GM12878 (cell line): Measurements from ENCODE around the gene TNFSF12. TPM values are rescaled to one million over a fixed set of nuclear protein-coding genes. Genes with fewer than 3 reads are reported as not detected.

Source experiments
- ATAC-seq: fragments of 200-7000 bp; cut with Tn5 transposase; 3 replicates; pipeline ENCODE4 v1.9.1; 2020; ENCODE audit warnings: mild to moderate bottlenecking, moderate library complexity
- BruUV-seq: library from RNA; stranded (reverse); fragments of 400-500 nt; replicated peaks from 2 replicates; lab custom pipeline; 2021; lab: Mats Ljungman, UMichigan
- CTCF ChIA-PET: fragments of 300-600 bp; sonication (Branson Sonifier 250); formaldehyde crosslinking; extraction: SDS; loops from one replicate; lab custom pipeline; 2021; ENCODE audit warnings: inconsistent platforms; lab: Yijun Ruan, JAX
- POLR2A ChIA-PET: fragments of 350-600 bp; formaldehyde crosslinking; extraction: SDS; loops from one replicate; lab custom pipeline; 2021; ENCODE audit warnings: inconsistent platforms; lab: Charles Lee
- RAD21 ChIA-PET: fragments of 300-600 bp; sonication (Branson Sonifier 250); formaldehyde crosslinking; loops from one replicate; lab custom pipeline; 2023; ENCODE audit warnings: antibody characterized with exemption; ENCODE audit not compliant: unreplicated experiment; lab: Charles Lee
- SMC1A ChIA-PET: fragments of 300-600 bp; sonication (Branson Sonifier 250); formaldehyde crosslinking; loops from one replicate; lab custom pipeline; 2023; ENCODE audit not compliant: unreplicated experiment, uncharacterized antibody; lab: Charles Lee
- DNase-seq: peaks from one replicate; pipeline ENCODE4 v3.0.0-alpha.2; 2011; ENCODE audit warnings: low read depth, low spot score
- FAIRE-seq: peaks from 3 replicates; lab custom pipeline; 2011; peaks lifted over from hg19 to GRCh38; lab: Jason Lieb, UNC
- H2AFZ ChIP-seq: 2 replicates; pipeline ENCODE4 v1.6.0; 2011; ENCODE audit warnings: low read depth, low read length, control low read depth; ENCODE audit not compliant: control insufficient read depth
- H3K27ac ChIP-seq: 2 replicates; pipeline ENCODE4 v1.5.1; 2011; ENCODE audit warnings: control low read depth; ENCODE audit not compliant: control insufficient read depth, insufficient read depth
- H3K27me3 ChIP-seq, 2 experiments: replicated peaks in 1 of 2; 2 replicates each; pipeline versions ENCODE4 v1.6.0 to v1.6.1; 2011; ENCODE audit warnings: low read length in 1 of 2; ENCODE audit not compliant: control insufficient read depth in 2 of 2, insufficient read depth in 2 of 2
- H3K36me3 ChIP-seq, 2 experiments: 2 replicates each; pipeline ENCODE4 v1.5.1; 2011; ENCODE audit warnings: low read length in 1 of 2; ENCODE audit not compliant: control insufficient read depth in 2 of 2, insufficient read depth in 2 of 2
- H3K4me1 ChIP-seq: 2 replicates; pipeline ENCODE4 v1.6.1; 2011; ENCODE audit warnings: mild to moderate bottlenecking, low read length, moderate library complexity, mixed read lengths; ENCODE audit not compliant: control insufficient read depth, insufficient read depth
- H3K4me2 ChIP-seq: 2 replicates; pipeline ENCODE4 v1.6.0; 2011; ENCODE audit warnings: control low read depth; ENCODE audit not compliant: control insufficient read depth, insufficient read depth
- H3K4me3 ChIP-seq: fragments of 200-600 bp; sonication (generic); 2 replicates; pipeline ENCODE4 v1.5.1; 2016
- H3K79me2 ChIP-seq: 2 replicates; pipeline ENCODE4 v1.6.0; 2011; ENCODE audit warnings: low read length; ENCODE audit not compliant: control insufficient read depth, insufficient read depth
- H3K9ac ChIP-seq: 2 replicates; pipeline ENCODE4 v1.8.0; 2011; ENCODE audit warnings: low read length, control low read depth, mixed read lengths; ENCODE audit not compliant: control insufficient read depth, insufficient read depth
- H3K9me3 ChIP-seq: replicated peaks from 3 replicates; pipeline ENCODE4 v1.5.1; 2011; ENCODE audit warnings: mild to moderate bottlenecking, low read length; ENCODE audit not compliant: control insufficient read depth, insufficient read depth
- H4K20me1 ChIP-seq: 2 replicates; pipeline ENCODE4 v1.6.0; 2011; ENCODE audit not compliant: control insufficient read depth, insufficient read depth
- CHD4 ChIP-seq: fragments of 200-600 bp; sonication (generic); IDR thresholded peaks from 2 replicates; pipeline ENCODE4 v1.6.1; 2016; ENCODE audit warnings: mild to moderate bottlenecking
- DPF2 ChIP-seq: fragments of 450-650 bp; IDR thresholded peaks from 2 replicates; pipeline ENCODE4 v1.6.1; 2017; ENCODE audit warnings: mild to moderate bottlenecking
- EED ChIP-seq: sonication (generic); IDR thresholded peaks from 2 replicates; pipeline ENCODE4 v1.6.1; 2016; ENCODE audit warnings: antibody characterized with exemption, low read depth
- EGR1 ChIP-seq, 2 experiments: IDR thresholded peaks; 1 replicate in 1 of 2; 2 replicates in 1 of 2; pipeline ENCODE4 v1.6.1; 2011 to 2012; ENCODE audit warnings: low read depth in 2 of 2, low read length in 2 of 2, borderline replicate concordance in 1 of 2, mild to moderate bottlenecking in 1 of 2, moderate library complexity in 1 of 2
- IRF3 ChIP-seq: fragments of 450-650 bp; IDR thresholded peaks from 2 replicates; pipeline ENCODE4 v1.6.1; 2014; ENCODE audit warnings: mild to moderate bottlenecking
- LARP7 ChIP-seq: fragments of 450-650 bp; IDR thresholded peaks from 2 replicates; pipeline ENCODE4 v1.6.1; 2017; ENCODE audit warnings: mild to moderate bottlenecking
- MTA2 ChIP-seq: fragments of 450-650 bp; IDR thresholded peaks from 2 replicates; pipeline ENCODE4 v1.6.1; 2016; ENCODE audit warnings: low read depth, mild to moderate bottlenecking, moderate library complexity
- NFYA ChIP-seq: IDR thresholded peaks from 2 replicates; pipeline ENCODE4 v1.6.1; 2011; ENCODE audit warnings: low read depth, mild to moderate bottlenecking, low read length, improper control_type of control experiment, borderline replicate concordance
- RB1 ChIP-seq: fragments of 450-650 bp; formaldehyde crosslinking; IDR thresholded peaks from 2 replicates; pipeline ENCODE4 v1.6.1; 2017; ENCODE audit warnings: mild to moderate bottlenecking, borderline replicate concordance
- RCOR1 ChIP-seq: conservative IDR thresholded peaks from 2 replicates; pipeline ENCODE4 v1.6.1; 2012; ENCODE audit warnings: low read depth, low read length, improper control_type of control experiment
- RUNX3 ChIP-seq: IDR thresholded peaks from 2 replicates; pipeline ENCODE4 v1.6.1; 2012; ENCODE audit warnings: low read length, inconsistent platforms
- STAT1 ChIP-seq: fragments of 450-650 bp; conservative IDR thresholded peaks from 2 replicates; pipeline ENCODE4 v1.6.1; 2014; ENCODE audit warnings: antibody characterized with exemption, mild to moderate bottlenecking
- STAT3 ChIP-seq: IDR thresholded peaks from 2 replicates; pipeline ENCODE4 v1.6.1; 2011; ENCODE audit warnings: low read depth, low read length, improper control_type of control experiment
- TCF3 ChIP-seq: IDR thresholded peaks from 2 replicates; pipeline ENCODE4 v1.6.1; 2012; ENCODE audit warnings: low read depth, mild to moderate bottlenecking, low read length, borderline replicate concordance; ENCODE audit not compliant: insufficient read depth
- ZBTB33 ChIP-seq: fragments of 450-650 bp; IDR thresholded peaks from 2 replicates; pipeline ENCODE4 v1.6.1; 2017; ENCODE audit warnings: mild to moderate bottlenecking
- WGBS: methylation state at CpG from one replicate; pipeline ENCODE4 v1.1.6; 2016; ENCODE audit warnings: low lambda C conversion rate; ENCODE audit not compliant: insufficient replicate concordance, insufficient coverage; ENCODE audit errors: missing lambda C conversion rate; 5-methylcytosine and 5-hydroxymethylcytosine counted together
- in situ Hi-C: fragments of 300-500 bp; cut with MboI; formaldehyde crosslinking; loops from 9 replicates; pipeline ENCODE4 v1.14.3; 2018; ENCODE audit warnings: mixed read lengths
- intact Hi-C: fragments of 100-400 bp; cut with micrococcal nuclease; formaldehyde crosslinking; loops from one replicate; pipeline ENCODE4 v1.14.2; 2022; ENCODE audit not compliant: unreplicated experiment
- polyA plus RNA-seq, 11 experiments: library from polyadenylated mRNA; depleted of rRNA in 4 of 11; unstranded in 6 of 11; stranded (reverse) in 5 of 11; fragments of >200 nt; fragmentation: Nextera tagmentation in 4 of 11; fragmentation: Illumina TruSeq in 1 of 11; extraction: Ambion mirVana in 4 of 11; extraction: Trizol in 1 of 11; gene quantifications; 1 replicate in 1 of 11; 2 replicates in 10 of 11; pipeline versions ENCODE4 v1.2.1 to v1.2.3, GENCODE V29; 2011 to 2016; ENCODE audit warnings: inconsistent platforms in 2 of 11, missing spikeins in 2 of 11, low read depth in 1 of 11
- total RNA-seq, 4 experiments: library from RNA; depleted of rRNA in 3 of 4; stranded (reverse); fragments of >200 nt in 3 of 4; fragmentation: Illumina TruSeq in 1 of 4; extraction: Trizol in 1 of 4; gene quantifications; 2 replicates each; pipeline versions ENCODE4 v1.2.1 to v1.2.3, GENCODE V29; 2013 to 2021
- TF ChIP-seq, protein P1 (sequence below): fragments of 450-650 bp; IDR thresholded peaks from 2 replicates; pipeline ENCODE4 v1.6.1; 2017; ENCODE audit warnings: mild to moderate bottlenecking, moderate library complexity

The TNFSF12 gene
- total and polyA plus RNA-seq, 10 of the 15 experiments (the other 5 are each of a cell fraction or from before 2014, with no cell fraction given) = 0.32 to 7.0 (median 2.6) TPM

GRCh38 chr17:7549401-7550055 lies 670 bp downstream of the TNFSF12 start:
- RAD21 ChIA-PET = interaction anchor here (0.7 kb wide), 1 partner anchor 155 kb away, joined by 3 read pairs; the partner anchor contains the start of gene PLSCR3
- CTCF ChIA-PET = interaction anchor here (0.6 to 2.3 kb wide), 3 partner anchors 11 to 35 kb away, joined by 3 to 14 read pairs (median 5); no protein-coding TSS in a partner anchor
- peak overlapping the region; percentile 27; the same call in 1 of the 2 replicates for H3K9ac ChIP-seq
- H3K27ac ChIP-seq = no peak overlapping the region
- no peak for FAIRE-seq
- in situ Hi-C loops = loop anchor here (25.0 kb wide), 1 partner anchor 512 kb away; the partner anchor contains the start of genes SLC16A11 and SLC16A13
- POLR2A ChIA-PET = no interaction called here
- peak overlapping the region; percentile 97 for H3K4me2 ChIP-seq
- 34% methylated on average over 20 of the region's 20 CpGs for WGBS
- DNase-seq = no peak
- intact Hi-C loops = no loop called here
- no TSS peak for BruUV-seq
- H3K27me3 ChIP-seq = no peaks in the 10 kb centered on the region; a peak in 1 of 4 replicates
- H3K4me3 ChIP-seq = peak overlapping the region; percentile 70
- peak overlapping the region; percentile 60 for H2AFZ ChIP-seq
- no peaks in the 10 kb centered on the region for H3K9me3 ChIP-seq
- no peaks in the 10 kb centered on the region for H4K20me1 ChIP-seq
- H3K4me1 ChIP-seq = peaks cover 29% of the 10 kb centered on the region
- SMC1A ChIA-PET = interaction anchor here (1.1 to 2.3 kb wide), 2 partner anchors 11 to 26 kb away, joined by 3 to 7 read pairs; no protein-coding TSS in a partner anchor
- no peaks in the 10 kb centered on the region for H3K79me2 ChIP-seq
- ATAC-seq = peak; percentile 26
- no peaks in the 10 kb centered on the region for H3K36me3 ChIP-seq
- TF ChIP-seq NFYA (no peak), DPF2 (no peak), TCF3 (0 out of 2 replicates have a peak, but pooled peaks have one; percentile 70), LARP7 (0 out of 2 replicates have a peak, but pooled peaks have one; percentile 3), EGR1 (IDR thresholded peaks at IDR 0.05; ENCODE audit: borderline replicate concordance in 1 of 2, low read depth in 2 of 2, low read length in 2 of 2) (peak in 1 of 2 experiments; percentile 25; a peak in 1 of 3 replicates), CHD4 (no peak), IRF3 (no peak), RUNX3 (0 out of 2 replicates have a peak, but pooled peaks have one; percentile 3), STAT3 (no peak), RCOR1 (no peak), STAT1 (no peak), EED (no peak), MTA2 (no peak), RB1 (no peak), ZBTB33 (no peak)
- TF ChIP-seq, protein P1, sequence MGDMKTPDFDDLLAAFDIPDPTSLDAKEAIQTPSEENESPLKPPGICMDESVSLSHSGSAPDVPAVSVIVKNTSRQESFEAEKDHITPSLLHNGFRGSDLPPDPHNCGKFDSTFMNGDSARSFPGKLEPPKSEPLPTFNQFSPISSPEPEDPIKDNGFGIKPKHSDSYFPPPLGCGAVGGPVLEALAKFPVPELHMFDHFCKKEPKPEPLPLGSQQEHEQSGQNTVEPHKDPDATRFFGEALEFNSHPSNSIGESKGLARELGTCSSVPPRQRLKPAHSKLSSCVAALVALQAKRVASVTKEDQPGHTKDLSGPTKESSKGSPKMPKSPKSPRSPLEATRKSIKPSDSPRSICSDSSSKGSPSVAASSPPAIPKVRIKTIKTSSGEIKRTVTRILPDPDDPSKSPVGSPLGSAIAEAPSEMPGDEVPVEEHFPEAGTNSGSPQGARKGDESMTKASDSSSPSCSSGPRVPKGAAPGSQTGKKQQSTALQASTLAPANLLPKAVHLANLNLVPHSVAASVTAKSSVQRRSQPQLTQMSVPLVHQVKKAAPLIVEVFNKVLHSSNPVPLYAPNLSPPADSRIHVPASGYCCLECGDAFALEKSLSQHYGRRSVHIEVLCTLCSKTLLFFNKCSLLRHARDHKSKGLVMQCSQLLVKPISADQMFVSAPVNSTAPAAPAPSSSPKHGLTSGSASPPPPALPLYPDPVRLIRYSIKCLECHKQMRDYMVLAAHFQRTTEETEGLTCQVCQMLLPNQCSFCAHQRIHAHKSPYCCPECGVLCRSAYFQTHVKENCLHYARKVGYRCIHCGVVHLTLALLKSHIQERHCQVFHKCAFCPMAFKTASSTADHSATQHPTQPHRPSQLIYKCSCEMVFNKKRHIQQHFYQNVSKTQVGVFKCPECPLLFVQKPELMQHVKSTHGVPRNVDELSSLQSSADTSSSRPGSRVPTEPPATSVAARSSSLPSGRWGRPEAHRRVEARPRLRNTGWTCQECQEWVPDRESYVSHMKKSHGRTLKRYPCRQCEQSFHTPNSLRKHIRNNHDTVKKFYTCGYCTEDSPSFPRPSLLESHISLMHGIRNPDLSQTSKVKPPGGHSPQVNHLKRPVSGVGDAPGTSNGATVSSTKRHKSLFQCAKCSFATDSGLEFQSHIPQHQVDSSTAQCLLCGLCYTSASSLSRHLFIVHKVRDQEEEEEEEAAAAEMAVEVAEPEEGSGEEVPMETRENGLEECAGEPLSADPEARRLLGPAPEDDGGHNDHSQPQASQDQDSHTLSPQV = no peak
